Measurements from ENCODE around the gene CASK.

- TF ChIP-seq CTCF (IDR thresholded peaks at IDR 0.05) (no peak), POLR2A (IDR thresholded peaks at IDR 0.05) (no peak)
These were observed 304.1 kb downstream of the CASK start for GRCh38 chrX:41619221-41619620.

Measured in thyroid gland (tissue), 4 donors.